ENCODE results near the gene NR2F1-AS1. TPM values are rescaled to one million over a fixed set of nuclear protein-coding genes. Genes with fewer than 3 reads are reported as not detected.

The NR2F1-AS1 gene
- total and polyA plus RNA-seq, 4 donors: 50.9 to 71.5 (median 66.6) TPM

DNA sequence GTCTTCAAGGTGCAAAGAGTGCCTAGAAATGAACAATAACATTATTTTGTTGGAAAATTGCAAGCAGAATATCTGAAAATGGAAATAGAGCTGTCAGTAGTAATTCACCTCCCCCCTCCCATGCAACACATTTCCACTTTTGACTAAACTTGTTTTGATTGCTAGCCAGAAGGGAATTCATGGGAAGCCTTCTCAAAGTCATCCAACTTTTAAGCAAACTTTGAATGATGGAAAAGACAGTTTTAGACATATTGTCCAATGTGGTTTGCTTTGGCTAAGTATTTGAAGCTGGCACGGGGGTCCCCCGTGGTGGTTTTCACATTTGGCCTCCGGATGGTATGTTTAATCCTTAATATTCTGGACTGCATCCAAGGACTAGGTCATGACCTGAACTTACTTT, 9.5 kb upstream of the NR2F1-AS1 start:
- WGBS (ENCODE audit: insufficient coverage): no CpG with 5 or more reads among the region's 3 CpGs
- no peaks in the 10 kb centered on the region for H3K9me3 ChIP-seq (ENCODE audit: control insufficient read depth, insufficient read depth, low read length)
- peaks cover 43% of the 10 kb centered on the region for H3K4me1 ChIP-seq (ENCODE audit: control insufficient read depth, insufficient read depth, low read length)
- H3K27me3 ChIP-seq (ENCODE audit: control insufficient read depth, insufficient read depth, low read length): peaks cover 2% of the 10 kb centered on the region
- peak overlapping the region; percentile 98 for H3K27ac ChIP-seq (ENCODE audit: low read depth, low read length)
- H3K4me3 ChIP-seq (ENCODE audit: low read depth, low read length): peak overlapping the region; percentile 65
- peaks cover 34% of the 10 kb centered on the region for H3K36me3 ChIP-seq (ENCODE audit: control insufficient read depth, insufficient read depth, low read length)
- peak in 2 of 6 donors; percentile 21 to 70 for DNase-seq (ENCODE audit: low read depth in 4 of 6, low spot score in 6 of 6)

DNA sequence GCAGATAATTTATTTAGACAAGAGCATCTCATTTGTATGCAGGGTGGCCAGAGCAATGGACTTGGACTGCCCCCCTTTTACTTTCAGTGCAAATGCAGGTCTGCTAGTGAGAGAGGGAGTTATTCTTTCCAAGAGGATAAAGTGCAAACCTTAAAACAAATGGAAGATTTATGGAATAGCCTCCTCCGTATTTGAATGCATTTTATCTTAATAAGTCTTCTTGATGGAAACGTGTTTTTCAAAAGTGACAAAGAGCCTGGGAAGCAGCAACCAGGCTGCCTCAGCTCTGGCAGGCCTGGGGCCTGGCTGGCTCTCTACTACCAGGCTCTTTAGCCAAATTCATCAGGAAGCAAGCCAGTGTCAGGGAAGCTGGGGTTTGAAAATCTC, 8.8 kb upstream of the NR2F1-AS1 start:
- Histone ChIP-seq H3K4me3 (ENCODE audit: low read depth, low read length) (peak overlapping the region; percentile 65), H3K4me1 (ENCODE audit: control insufficient read depth, insufficient read depth, low read length) (peaks cover 37% of the 10 kb centered on the region), H3K27ac (ENCODE audit: low read depth, low read length) (peak overlapping the region; percentile 98), H3K36me3 (ENCODE audit: control insufficient read depth, insufficient read depth, low read length) (peaks cover 28% of the 10 kb centered on the region), H3K27me3 (ENCODE audit: control insufficient read depth, insufficient read depth, low read length) (peaks cover 2% of the 10 kb centered on the region), H3K9me3 (ENCODE audit: control insufficient read depth, insufficient read depth, low read length) (no peaks in the 10 kb centered on the region)
- WGBS (ENCODE audit: insufficient coverage): 7% methylated on average over 2 of the region's 2 CpGs
- DNase-seq (ENCODE audit: low read depth in 4 of 6, low spot score in 6 of 6): peak in 2 of 6 donors; percentile 90 to 91

- peak overlapping the region; percentile 65 for H3K4me3 ChIP-seq (ENCODE audit: low read depth, low read length)
- peaks cover 33% of the 10 kb centered on the region for H3K4me1 ChIP-seq (ENCODE audit: control insufficient read depth, insufficient read depth, low read length)
- peaks cover 25% of the 10 kb centered on the region for H3K36me3 ChIP-seq (ENCODE audit: control insufficient read depth, insufficient read depth, low read length)
- DNase-seq (ENCODE audit: low read depth in 4 of 6, low spot score in 6 of 6): peak in 1 of 6 donors; percentile 82
- no peaks in the 10 kb centered on the region for H3K9me3 ChIP-seq (ENCODE audit: control insufficient read depth, insufficient read depth, low read length)
- no peaks in the 10 kb centered on the region for H3K27me3 ChIP-seq (ENCODE audit: control insufficient read depth, insufficient read depth, low read length)
- H3K27ac ChIP-seq (ENCODE audit: low read depth, low read length): peak overlapping the region; percentile 98
- WGBS (ENCODE audit: insufficient coverage): no CpG with 5 or more reads among the region's 6 CpGs
Observed at GRCh38 chr5:93589152-93589828, 8.3 kb upstream of the NR2F1-AS1 start.

GRCh38 chr5:93588352-93589151, 7.5 kb upstream of the NR2F1-AS1 start:
- Histone ChIP-seq H3K27ac (ENCODE audit: low read depth, low read length) (peak overlapping the region; percentile 98), H3K4me1 (ENCODE audit: control insufficient read depth, insufficient read depth, low read length) (peaks cover 30% of the 10 kb centered on the region), H3K36me3 (ENCODE audit: control insufficient read depth, insufficient read depth, low read length) (peaks cover 20% of the 10 kb centered on the region), H3K27me3 (ENCODE audit: control insufficient read depth, insufficient read depth, low read length) (no peaks in the 10 kb centered on the region), H3K9me3 (ENCODE audit: control insufficient read depth, insufficient read depth, low read length) (no peaks in the 10 kb centered on the region), H3K4me3 (ENCODE audit: low read depth, low read length) (peak overlapping the region; percentile 89)
- 2% methylated on average over 66 of the region's 78 CpGs for WGBS (ENCODE audit: insufficient coverage)
- DNase-seq (ENCODE audit: low read depth in 4 of 6, low spot score in 6 of 6): peak in 2 of 6 donors; percentile 75 to 90

DNA sequence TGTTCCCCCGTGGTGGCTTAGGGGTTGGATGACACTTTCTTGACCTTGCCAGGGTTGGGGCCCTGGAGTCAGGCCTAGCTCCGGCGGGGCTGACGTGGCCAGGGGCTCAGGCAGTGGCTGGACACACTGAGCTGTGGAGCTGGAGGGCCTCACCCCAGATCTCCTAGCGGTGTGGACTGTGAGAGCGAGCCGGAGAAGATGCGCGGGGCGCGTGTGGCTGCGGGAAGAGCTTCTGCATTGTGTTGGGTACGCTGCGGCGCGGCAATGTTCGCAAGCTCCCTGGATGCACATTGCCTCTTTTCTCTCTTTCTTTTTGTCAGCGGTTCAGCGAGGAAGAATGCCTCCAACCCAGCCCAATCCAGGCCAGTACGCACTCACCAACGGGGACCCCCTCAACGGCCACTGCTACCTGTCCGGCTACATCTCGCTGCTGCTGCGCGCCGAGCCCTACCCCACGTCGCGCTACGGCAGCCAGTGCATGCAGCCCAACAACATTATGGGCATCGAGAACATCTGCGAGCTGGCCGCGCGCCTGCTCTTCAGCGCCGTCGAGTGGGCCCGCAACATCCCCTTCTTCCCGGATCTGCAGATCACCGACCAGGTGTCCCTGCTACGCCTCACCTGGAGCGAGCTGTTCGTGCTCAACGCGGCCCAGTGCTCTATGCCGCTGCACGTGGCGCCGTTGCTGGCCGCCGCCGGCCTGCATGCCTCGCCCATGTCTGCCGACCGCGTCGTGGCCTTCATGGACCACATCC, 6.8 kb upstream of the NR2F1-AS1 start:
- Histone ChIP-seq H3K27ac (ENCODE audit: low read depth, low read length) (peak overlapping the region; percentile 96), H3K4me3 (ENCODE audit: low read depth, low read length) (peak overlapping the region; percentile 89), H3K36me3 (ENCODE audit: control insufficient read depth, insufficient read depth, low read length) (peaks cover 16% of the 10 kb centered on the region), H3K4me1 (ENCODE audit: control insufficient read depth, insufficient read depth, low read length) (peaks cover 23% of the 10 kb centered on the region), H3K9me3 (ENCODE audit: control insufficient read depth, insufficient read depth, low read length) (no peaks in the 10 kb centered on the region), H3K27me3 (ENCODE audit: control insufficient read depth, insufficient read depth, low read length) (no peaks in the 10 kb centered on the region)
- WGBS (ENCODE audit: insufficient coverage): 2% methylated on average over 59 of the region's 59 CpGs
- DNase-seq (ENCODE audit: low read depth in 4 of 6, low spot score in 6 of 6): peak in 2 of 6 donors; percentile 81 to 84

GRCh38 chr5:93586736-93587596, 5.9 kb upstream of the NR2F1-AS1 start:
- DNase-seq (ENCODE audit: low read depth in 4 of 6, low spot score in 6 of 6): peak in 1 of 6 donors; percentile 77
- H3K4me3 ChIP-seq (ENCODE audit: low read depth, low read length): peak overlapping the region; percentile 89
- peaks cover 16% of the 10 kb centered on the region for H3K36me3 ChIP-seq (ENCODE audit: control insufficient read depth, insufficient read depth, low read length)
- WGBS (ENCODE audit: insufficient coverage): 0% methylated on average over 3 of the region's 11 CpGs
- H3K27me3 ChIP-seq (ENCODE audit: control insufficient read depth, insufficient read depth, low read length): no peaks in the 10 kb centered on the region
- H3K9me3 ChIP-seq (ENCODE audit: control insufficient read depth, insufficient read depth, low read length): no peaks in the 10 kb centered on the region
- peaks cover 22% of the 10 kb centered on the region for H3K4me1 ChIP-seq (ENCODE audit: control insufficient read depth, insufficient read depth, low read length)
- peak overlapping the region; percentile 96 for H3K27ac ChIP-seq (ENCODE audit: low read depth, low read length)

GRCh38 chr5:93585767-93586385, 4.9 kb upstream of the NR2F1-AS1 start:
- H3K36me3 ChIP-seq (ENCODE audit: control insufficient read depth, insufficient read depth, low read length): peaks cover 9% of the 10 kb centered on the region
- H3K4me3 ChIP-seq (ENCODE audit: low read depth, low read length): peak overlapping the region; percentile 89
- H3K27me3 ChIP-seq (ENCODE audit: control insufficient read depth, insufficient read depth, low read length): no peaks in the 10 kb centered on the region
- no peaks in the 10 kb centered on the region for H3K9me3 ChIP-seq (ENCODE audit: control insufficient read depth, insufficient read depth, low read length)
- 0% methylated on average over 2 of the region's 13 CpGs for WGBS (ENCODE audit: insufficient coverage)
- H3K4me1 ChIP-seq (ENCODE audit: control insufficient read depth, insufficient read depth, low read length): peaks cover 14% of the 10 kb centered on the region
- peak in 2 of 6 donors; percentile 86 to 90 for DNase-seq (ENCODE audit: low read depth in 4 of 6, low spot score in 6 of 6)
- peak overlapping the region; percentile 96 for H3K27ac ChIP-seq (ENCODE audit: low read depth, low read length)

DNA sequence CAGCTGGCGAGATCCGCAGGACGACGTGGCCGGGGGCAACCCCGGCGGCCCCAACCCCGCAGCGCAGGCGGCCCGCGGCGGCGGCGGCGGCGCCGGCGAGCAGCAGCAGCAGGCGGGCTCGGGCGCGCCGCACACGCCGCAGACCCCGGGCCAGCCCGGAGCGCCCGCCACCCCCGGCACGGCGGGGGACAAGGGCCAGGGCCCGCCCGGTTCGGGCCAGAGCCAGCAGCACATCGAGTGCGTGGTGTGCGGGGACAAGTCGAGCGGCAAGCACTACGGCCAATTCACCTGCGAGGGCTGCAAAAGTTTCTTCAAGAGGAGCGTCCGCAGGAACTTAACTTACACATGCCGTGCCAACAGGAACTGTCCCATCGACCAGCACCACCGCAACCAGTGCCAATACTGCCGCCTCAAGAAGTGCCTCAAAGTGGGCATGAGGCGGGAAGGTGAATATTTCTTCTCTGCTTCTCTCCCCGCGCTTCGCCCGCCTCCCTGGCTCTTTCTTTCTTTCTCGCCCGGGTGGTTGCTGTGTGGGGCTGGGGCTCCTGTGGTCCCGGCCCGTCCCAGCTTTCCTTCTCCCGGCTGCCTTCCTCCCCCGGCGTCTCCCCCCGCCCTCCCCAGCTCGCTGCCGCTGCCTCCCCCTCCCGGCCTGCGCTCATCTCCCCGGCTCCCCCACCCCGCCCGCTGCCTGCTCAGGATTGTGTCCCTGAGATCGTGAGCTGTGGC, 4.2 kb upstream of the NR2F1-AS1 start:
- peak in 2 of 6 donors; percentile 67 to 73 for DNase-seq (ENCODE audit: low read depth in 4 of 6, low spot score in 6 of 6)
- H3K27ac ChIP-seq (ENCODE audit: low read depth, low read length): peak overlapping the region; percentile 96
- no peaks in the 10 kb centered on the region for H3K27me3 ChIP-seq (ENCODE audit: control insufficient read depth, insufficient read depth, low read length)
- H3K36me3 ChIP-seq (ENCODE audit: control insufficient read depth, insufficient read depth, low read length): peaks cover 9% of the 10 kb centered on the region
- no peaks in the 10 kb centered on the region for H3K9me3 ChIP-seq (ENCODE audit: control insufficient read depth, insufficient read depth, low read length)
- H3K4me3 ChIP-seq (ENCODE audit: low read depth, low read length): peak overlapping the region; percentile 89
- under 1% methylated on average over 52 of the region's 70 CpGs for WGBS (ENCODE audit: insufficient coverage)
- H3K4me1 ChIP-seq (ENCODE audit: control insufficient read depth, insufficient read depth, low read length): peaks cover 14% of the 10 kb centered on the region

Data from spinal cord (tissue), 10 donors.